Prostate gland (tissue), 2 donors: ENCODE results near the gene RETSAT.

Experiments
- CTCF ChIP-seq, 4 experiments: fragments of 200-600 bp in 2 of 4; fragments of 450-650 bp in 2 of 4; sonication (generic) in 2 of 4; IDR thresholded peaks; 1 replicate in 3 of 4; 2 replicates in 1 of 4; pipeline ENCODE4 v1.5.1; 2016 to 2019; ENCODE audit warnings: antibody characterized with exemption in 4 of 4, mild to moderate bottlenecking in 2 of 4, moderate library complexity in 2 of 4
- POLR2A ChIP-seq: fragments of 450-650 bp; IDR thresholded peaks from one replicate; pipeline ENCODE4 v1.6.1; 2016; ENCODE audit warnings: antibody characterized with exemption, mild to moderate bottlenecking
- POLR2AphosphoS5 ChIP-seq: sonication (generic); formaldehyde crosslinking; IDR thresholded peaks from one replicate; pipeline ENCODE4 v1.6.1; 2017; ENCODE audit warnings: antibody characterized with exemption

GRCh38 chr2:85385746-85386145, 31.4 kb upstream of the RETSAT start:
- TF ChIP-seq CTCF (IDR thresholded peaks at IDR 0.05): no peak
- TF ChIP-seq POLR2A: no peak
- TF ChIP-seq POLR2AphosphoS5: no peak
